Cortex of kidney (tissue), 1 donor: ENCODE results near the gene PIEZO1.

Source experiments
- DNase-seq: peaks from one replicate; lab custom pipeline; 2025; lab: John Stamatoyannopoulos, UW

The PIEZO1 gene

GRCh38 chr16:88705801-88706228 is 79.2 kb downstream of the PIEZO1 start:
- DNase-seq = no peak

- DNase-seq = no peak
Observed at GRCh38 chr16:88705076-88705684, 79.8 kb downstream of the PIEZO1 start.

- DNase-seq = no peak
Observed at GRCh38 chr16:88703486-88704309, 81.3 kb downstream of the PIEZO1 start.

- DNase-seq = no peak
Observed at GRCh38 chr16:88702371-88703210, 82.4 kb downstream of the PIEZO1 start.

- DNase-seq = no peak
Observed at GRCh38 chr16:88701581-88702370, 83.2 kb downstream of the PIEZO1 start.

GRCh38 chr16:88700636-88701482 is 84.2 kb downstream of the PIEZO1 start:
- no peak for DNase-seq

GRCh38 chr16:88700322-88700635 is 84.7 kb downstream of the PIEZO1 start:
- DNase-seq = no peak

- no peak for DNase-seq
Observed at GRCh38 chr16:88699180-88699579, 85.8 kb downstream of the PIEZO1 start.

GRCh38 chr16:88698646-88699045 is 86.4 kb downstream of the PIEZO1 start:
- DNase-seq = no peak

GRCh38 chr16:88697831-88698615 is 87.0 kb downstream of the PIEZO1 start:
- no peak for DNase-seq

GRCh38 chr16:88697116-88697830 is 87.7 kb downstream of the PIEZO1 start:
- DNase-seq = no peak

- no peak for DNase-seq
Observed at GRCh38 chr16:88696441-88696840, 88.6 kb downstream of the PIEZO1 start.

- DNase-seq = no peak
Observed at GRCh38 chr16:88695753-88696152, 89.3 kb downstream of the PIEZO1 start.

GRCh38 chr16:88695218-88695617 is 89.8 kb downstream of the PIEZO1 start:
- no peak for DNase-seq

- no peak for DNase-seq
Observed at GRCh38 chr16:88694221-88695087, 90.6 kb downstream of the PIEZO1 start.

- DNase-seq = no peak
Observed at GRCh38 chr16:88693420-88694177, 91.4 kb downstream of the PIEZO1 start.

GRCh38 chr16:88692861-88693260 is 92.2 kb downstream of the PIEZO1 start:
- DNase-seq = no peak
